GM21529 (cell line): ENCODE measurements around the gene DDX41.

Experiments
- ATAC-seq: cut with Tn5 transposase; IDR thresholded peaks from one replicate; pipeline ENCODE4 v1.9.1; 2021; ENCODE audit not compliant: unreplicated experiment

DDX41 gene

DNA sequence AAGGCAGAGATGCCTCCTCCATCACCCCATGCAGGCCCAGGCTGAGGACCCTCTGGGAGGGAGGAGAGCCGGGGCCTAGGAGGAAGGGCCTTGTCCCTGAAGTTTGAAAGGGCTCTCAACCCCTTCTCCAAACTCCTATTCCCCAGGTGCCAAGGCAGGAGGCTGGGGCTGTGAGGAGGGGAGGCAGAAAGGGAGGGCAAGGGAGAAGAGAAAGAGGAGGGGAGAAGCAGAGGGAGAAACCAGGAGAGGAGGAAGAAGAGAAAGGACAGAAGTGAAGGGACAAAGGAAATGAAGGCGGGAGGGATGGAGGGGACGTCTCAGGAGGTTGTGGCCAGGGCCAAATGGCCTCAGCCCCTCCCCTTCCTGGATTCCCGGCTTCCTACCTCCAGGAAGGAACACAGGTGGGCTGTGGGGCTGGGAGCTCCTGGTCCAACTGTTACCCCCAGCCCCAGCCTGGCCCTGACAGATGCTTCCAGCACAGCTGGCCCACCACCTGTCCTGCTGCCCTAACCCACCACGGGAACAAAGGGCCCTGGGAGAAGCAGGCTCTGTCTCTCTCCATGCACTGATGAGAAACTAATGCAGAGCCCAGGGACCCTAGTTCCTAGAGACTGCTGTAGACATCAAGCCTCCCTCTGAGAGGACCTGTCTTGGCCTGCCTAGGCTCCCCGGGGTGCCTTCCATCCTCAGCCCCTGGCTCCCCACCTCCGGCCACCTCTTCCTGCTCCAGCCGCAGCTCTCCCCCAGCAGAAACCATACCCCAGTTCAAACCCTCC is 46.8 kb downstream of the DDX41 start:
- no peak for ATAC-seq

DNA sequence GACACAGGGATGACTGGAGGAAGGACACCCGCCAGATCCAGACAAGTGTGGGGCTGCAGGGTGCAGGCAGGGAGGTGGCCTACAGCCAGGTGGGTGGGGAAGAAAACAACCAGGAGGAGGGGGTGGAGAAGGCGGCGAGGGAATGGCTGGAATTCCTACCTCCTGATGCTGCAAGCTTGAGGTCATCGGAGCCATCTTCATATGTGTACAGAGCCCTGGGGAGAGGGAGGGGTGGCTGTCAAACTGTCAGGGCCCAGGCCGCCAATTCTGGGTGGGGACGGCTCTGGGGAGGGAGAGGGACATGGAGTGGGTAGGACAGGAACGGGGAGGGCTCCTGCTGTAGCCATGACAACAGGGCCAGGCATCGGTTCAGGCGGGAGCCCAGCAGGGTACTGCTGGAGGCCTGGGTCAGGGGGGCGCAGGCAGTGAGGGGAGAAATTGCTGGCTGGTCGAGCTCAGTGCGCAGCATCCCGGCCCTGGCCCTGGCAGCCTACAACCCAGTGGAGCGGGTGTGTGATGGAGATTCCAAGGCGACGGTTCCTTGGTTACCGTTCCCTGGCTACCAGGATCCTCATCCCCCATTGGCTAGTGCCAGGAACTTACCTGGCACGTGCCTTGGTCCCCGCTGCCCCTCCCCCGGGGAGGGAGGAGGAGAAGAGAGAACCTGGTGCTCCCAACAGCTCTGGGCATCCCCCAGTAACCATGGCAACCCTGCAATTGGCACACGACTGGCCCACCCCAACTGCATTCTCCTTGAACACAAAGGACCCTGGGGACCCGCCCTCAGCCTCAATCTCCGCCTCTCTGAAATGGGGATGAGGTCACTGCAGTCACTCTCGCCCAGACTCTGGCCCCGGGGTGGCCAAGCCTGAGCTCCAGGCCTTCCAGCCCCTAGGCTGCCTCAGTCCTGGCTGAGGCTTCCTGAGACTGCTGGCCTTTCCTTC is 47.8 kb downstream of the DDX41 start:
- no peak for ATAC-seq

DNA sequence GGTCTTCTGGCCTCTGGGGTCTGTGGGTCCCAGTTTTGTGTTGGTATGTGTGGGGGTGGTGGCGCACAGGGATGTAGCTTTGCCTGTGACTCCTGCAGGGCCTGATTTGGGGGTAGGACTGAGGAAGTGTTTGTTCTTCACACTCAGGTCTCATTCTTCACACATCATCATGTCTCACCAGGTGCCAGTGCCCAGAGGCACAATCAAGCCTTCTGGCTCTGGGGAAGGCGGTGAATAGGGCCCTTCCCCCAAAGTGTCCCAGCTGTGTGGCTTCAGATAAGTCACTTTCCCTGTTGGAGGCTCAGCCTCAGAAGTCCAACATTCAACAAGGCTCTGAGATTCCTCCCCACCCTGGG is 48.5 kb downstream of the DDX41 start:
- no peak for ATAC-seq

DNA sequence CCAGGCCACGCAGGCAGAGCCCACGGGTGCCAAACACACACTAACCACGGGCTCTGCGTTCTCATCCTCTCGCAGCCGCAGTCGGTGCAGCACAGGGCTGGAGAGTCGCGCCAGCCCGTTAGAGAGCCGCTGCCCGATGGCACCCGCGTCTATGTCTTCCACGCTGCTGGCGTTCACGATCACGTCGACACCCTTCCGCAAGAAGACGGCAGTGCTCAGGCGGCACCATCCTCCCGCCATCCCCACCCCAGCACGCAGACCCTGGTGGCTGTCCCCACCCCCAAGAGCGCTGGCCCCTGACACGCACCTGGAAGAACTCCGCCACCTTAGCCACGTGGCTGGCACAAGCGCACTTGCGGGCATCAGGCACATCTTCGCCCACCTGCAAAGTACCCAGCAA is 49.3 kb downstream of the DDX41 start:
- no peak for ATAC-seq

DNA sequence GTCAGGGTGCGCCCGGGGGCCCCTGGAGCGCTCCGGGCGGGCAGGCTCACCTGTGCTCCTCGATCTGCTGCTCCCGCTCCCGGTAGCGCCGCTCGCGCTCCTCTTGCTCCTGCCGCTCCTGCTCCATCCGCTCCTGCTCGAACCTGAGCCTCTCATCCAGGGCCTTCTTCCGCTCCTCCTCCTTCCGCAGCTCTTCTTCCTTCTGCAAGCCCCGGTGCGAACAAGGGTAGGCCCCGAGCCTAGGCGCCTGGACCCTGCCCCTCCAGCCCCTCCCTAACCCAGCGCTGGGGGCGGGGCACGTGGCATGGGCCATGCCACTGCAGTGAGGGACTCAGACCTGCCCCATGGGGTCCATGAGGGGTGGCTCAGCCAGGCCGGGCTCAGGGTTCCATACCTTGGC is 49.9 kb downstream of the DDX41 start:
- no peak for ATAC-seq

DNA sequence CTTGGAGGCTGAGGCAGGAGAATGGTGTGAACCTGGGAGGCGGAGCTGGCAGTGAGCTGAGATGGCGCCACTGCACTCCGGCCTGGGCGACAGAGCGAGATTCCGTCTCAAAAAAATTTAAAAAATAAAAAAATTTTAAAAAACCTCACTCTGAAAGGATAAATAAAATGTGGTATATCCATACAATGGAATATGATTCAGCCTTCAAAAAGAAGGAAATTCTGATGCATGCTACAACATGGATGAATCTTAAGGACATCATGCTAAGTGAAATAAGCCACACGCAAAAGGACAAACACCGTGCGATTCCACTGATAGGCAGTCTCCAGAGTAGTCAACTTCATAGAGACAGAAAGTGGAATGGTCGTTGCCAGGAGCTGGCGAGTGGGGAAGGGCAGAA is 51.7 kb downstream of the DDX41 start:
- ATAC-seq: no peak

DNA sequence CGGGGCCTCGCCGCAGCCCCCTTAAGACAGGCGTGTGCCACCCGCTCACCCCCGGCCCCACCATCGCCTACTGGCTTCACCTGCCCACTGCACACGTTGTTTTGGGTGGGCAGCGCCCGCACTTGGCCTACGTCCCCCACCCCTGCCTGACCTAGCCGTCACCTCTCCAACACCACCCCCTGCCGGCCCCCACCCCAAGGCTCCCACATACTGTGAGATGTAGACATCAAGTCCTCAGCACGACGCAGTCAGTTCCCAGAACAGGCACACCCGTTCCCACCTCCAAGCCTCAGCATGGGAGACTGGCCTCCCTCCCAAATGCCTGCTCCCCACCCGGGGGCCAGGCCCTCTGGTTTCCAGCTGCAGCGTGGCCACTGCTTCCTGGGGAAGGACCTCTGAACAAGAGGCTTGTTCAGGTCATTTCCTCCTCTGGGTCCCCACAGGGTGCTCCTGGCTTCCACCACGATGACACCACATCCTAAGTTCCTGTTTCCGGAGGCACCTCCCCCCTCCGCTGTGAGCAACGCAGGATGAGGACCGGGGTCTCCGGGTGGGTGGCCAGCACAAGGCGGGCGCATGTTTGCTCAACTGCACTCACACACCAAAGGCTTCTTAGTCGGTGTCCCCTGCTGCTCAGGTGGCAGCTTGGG is 54.6 kb downstream of the DDX41 start:
- no peak for ATAC-seq
